HepG2 (cell line): Measurements from ENCODE around the gene HELZ2. TPM values are rescaled to one million over a fixed set of nuclear protein-coding genes. Genes with fewer than 3 reads are reported as not detected.
A peak's percentile ranks its signal among the peaks of the same experiment; 100 is the strongest.

Experiments
- ATF4 ChIP-seq, 2 experiments: fragments of 450-650 bp in 1 of 2; sonication (generic) in 1 of 2; formaldehyde crosslinking; IDR thresholded peaks; 2 replicates each; pipeline versions ENCODE4 v1.5.0 to v1.8.0; 2020 to 2022; ENCODE audit warnings: mild to moderate bottlenecking in 1 of 2, missing genetic modification reagents in 1 of 2
- ESRRA ChIP-seq: sonication (generic); formaldehyde crosslinking; IDR thresholded peaks from 2 replicates; pipeline ENCODE4 v1.5.1; 2020; ENCODE audit warnings: mild to moderate bottlenecking, low read depth, missing genetic modification reagents
- GATA4 ChIP-seq: sonication (generic); IDR thresholded peaks from 2 replicates; pipeline ENCODE4 v1.6.1; 2016; ENCODE audit warnings: antibody characterized with exemption, low read depth, borderline replicate concordance
- HDAC1 ChIP-seq: sonication (generic); formaldehyde crosslinking; IDR thresholded peaks from 2 replicates; pipeline ENCODE4 v1.5.1; 2020; ENCODE audit warnings: mild to moderate bottlenecking, missing genetic modification reagents
- HNF4A ChIP-seq: sonication (generic); formaldehyde crosslinking; IDR thresholded peaks from 2 replicates; pipeline ENCODE4 v1.4.0; 2020; ENCODE audit warnings: missing genetic modification reagents
- HNRNPL ChIP-seq: fragments of 200-400 bp; formaldehyde crosslinking; IDR thresholded peaks from 2 replicates; pipeline ENCODE4 v1.6.1; 2017; ENCODE audit warnings: mild to moderate bottlenecking, low read depth, low read length
- HOXD1 ChIP-seq: sonication (generic); formaldehyde crosslinking; IDR thresholded peaks from 2 replicates; pipeline ENCODE4 v1.5.0; 2020; ENCODE audit warnings: missing genetic modification reagents
- KDM2A ChIP-seq: sonication (generic); formaldehyde crosslinking; IDR thresholded peaks from 2 replicates; pipeline ENCODE4 v1.4.0; 2020; ENCODE audit warnings: low read depth, missing genetic modification reagents, borderline replicate concordance
- KDM6A ChIP-seq: IDR thresholded peaks from 2 replicates; pipeline ENCODE4 v1.6.1; 2016; ENCODE audit warnings: low read depth
- MIER2 ChIP-seq: IDR thresholded peaks from 2 replicates; pipeline ENCODE4 v1.6.1; 2016; ENCODE audit warnings: missing biosample characterization, missing genetic modification reagents
- MXD1 ChIP-seq: sonication (generic); formaldehyde crosslinking; IDR thresholded peaks from 2 replicates; pipeline ENCODE4 v1.4.0; 2020; ENCODE audit warnings: mild to moderate bottlenecking, missing genetic modification reagents
- MYPOP ChIP-seq: sonication (generic); formaldehyde crosslinking; IDR thresholded peaks from 2 replicates; pipeline ENCODE4 v1.8.1; 2023; ENCODE audit warnings: mild to moderate bottlenecking, moderate library complexity, missing genetic modification reagents
- MZF1 ChIP-seq: sonication (generic); formaldehyde crosslinking; IDR thresholded peaks from 2 replicates; pipeline ENCODE4 v1.8.1; 2023; ENCODE audit warnings: mild to moderate bottlenecking, missing genetic modification reagents, borderline replicate concordance
- NFYC ChIP-seq: IDR thresholded peaks from 2 replicates; pipeline ENCODE4 v1.6.1; 2016; ENCODE audit warnings: missing genetic modification reagents, missing compliant biosample characterization
- RARA ChIP-seq: IDR thresholded peaks from 2 replicates; pipeline ENCODE4 v1.6.1; 2016; ENCODE audit warnings: missing genetic modification reagents, missing compliant biosample characterization
- RCOR2 ChIP-seq: IDR thresholded peaks from 2 replicates; pipeline ENCODE4 v1.6.1; 2016; ENCODE audit warnings: missing biosample characterization, missing genetic modification reagents
- RXRA ChIP-seq: sonication (generic); formaldehyde crosslinking; IDR thresholded peaks from 2 replicates; pipeline ENCODE4 v1.5.1; 2020; ENCODE audit warnings: missing genetic modification reagents
- SCMH1 ChIP-seq: sonication (generic); formaldehyde crosslinking; IDR thresholded peaks from 2 replicates; pipeline ENCODE4 v1.9.0; 2021; ENCODE audit warnings: missing genetic modification reagents, mild to moderate bottlenecking, borderline replicate concordance
- SP2 ChIP-seq: sonication (generic); formaldehyde crosslinking; IDR thresholded peaks from 2 replicates; pipeline ENCODE4 v1.5.1; 2020; ENCODE audit warnings: mild to moderate bottlenecking, missing genetic modification reagents
- SRSF1 ChIP-seq: fragments of 200-400 bp; formaldehyde crosslinking; optimal IDR thresholded peaks from 2 replicates; pipeline ENCODE3; 2017; ENCODE audit warnings: mild to moderate bottlenecking, low read depth, low read length, moderate library complexity
- TFE3 ChIP-seq: IDR thresholded peaks from 2 replicates; pipeline ENCODE4 v1.6.1; 2016
- THAP11 ChIP-seq: IDR thresholded peaks from 2 replicates; pipeline ENCODE4 v1.6.1; 2016; ENCODE audit warnings: missing biosample characterization, missing genetic modification reagents
- ZBTB7B ChIP-seq: sonication (generic); formaldehyde crosslinking; IDR thresholded peaks from 2 replicates; pipeline ENCODE4 v1.4.0; 2020; ENCODE audit warnings: missing genetic modification reagents
- ZFP91 ChIP-seq: sonication (generic); formaldehyde crosslinking; IDR thresholded peaks from 2 replicates; pipeline ENCODE4 v1.9.0; 2022; ENCODE audit warnings: missing genetic modification reagents, mild to moderate bottlenecking, borderline replicate concordance
- ZNF644 ChIP-seq: IDR thresholded peaks from 2 replicates; pipeline ENCODE4 v1.6.1; 2016; ENCODE audit warnings: low read depth
- ZNF678 ChIP-seq: sonication (generic); formaldehyde crosslinking; IDR thresholded peaks from 2 replicates; pipeline ENCODE4 v1.4.0; 2020; ENCODE audit warnings: mild to moderate bottlenecking, missing genetic modification reagents
- polyA plus RNA-seq, 8 experiments: library from polyadenylated mRNA; depleted of rRNA in 3 of 8; stranded (reverse) in 7 of 8; unstranded in 1 of 8; fragments of >200 nt; fragmentation: Illumina TruSeq in 4 of 8; extraction: Trizol in 4 of 8; gene quantifications; 2 replicates each; pipeline versions ENCODE4 v1.2.1 to v1.2.3, GENCODE V29; 2011 to 2016; ENCODE audit warnings: low read depth in 4 of 8, missing spikeins in 1 of 8, mixed read lengths in 1 of 8; ENCODE audit not compliant: insufficient read depth in 1 of 8
- total RNA-seq, 5 experiments: library from RNA; depleted of rRNA; stranded (reverse); fragments of >200 nt; fragmentation: Illumina TruSeq; extraction: Trizol; gene quantifications; 2 replicates each; pipeline ENCODE4 v1.2.3, GENCODE V29; 2016; ENCODE audit warnings: low read depth in 1 of 5

The HELZ2 gene
- total and polyA plus RNA-seq, 2 of the 13 experiments (the other 11 are each of a cell fraction or from before 2014, with no cell fraction given) = 9.6 to 10.1 TPM

GRCh38 chr20:63544241-63544957, 29.6 kb downstream of the HELZ2 start (continued):
- TF ChIP-seq ZFP91 (CRISPR knock-in tag) = peak; percentile 43; the same call in 1 of the 2 replicates
- peak; percentile 55; the same call in 1 of the 2 replicates for TF ChIP-seq ZNF678 (CRISPR knock-in tag)
- TF ChIP-seq ESRRA (CRISPR knock-in tag) = peak; percentile 80; the same call in 1 of the 2 replicates
- TF ChIP-seq MIER2 = 0 out of 2 replicates have a peak, but pooled peaks have one; percentile 29
- peak; percentile 28; the same call in 1 of the 2 replicates for TF ChIP-seq RARA (CRISPR knock-in tag)
- TF ChIP-seq RXRA (CRISPR knock-in tag) = peak; percentile 86
- peak; percentile 20; the same call in 1 of the 2 replicates for TF ChIP-seq TFE3 (CRISPR knock-in tag)
- peak; percentile 34; the same call in 1 of the 2 replicates for TF ChIP-seq MXD1 (CRISPR knock-in tag)
- no peak for TF ChIP-seq SCMH1
- peak; percentile 50; the same call in 1 of the 2 replicates for TF ChIP-seq RCOR2 (CRISPR knock-in tag)
- TF ChIP-seq KDM6A (CRISPR knock-in tag) = peak; percentile 51; the same call in 1 of the 2 replicates
- peak; percentile 81 for TF ChIP-seq HDAC1 (CRISPR knock-in tag)
- no peak for TF ChIP-seq ZBTB7B (CRISPR knock-in tag)
- peak; percentile 96 for TF ChIP-seq HNF4A (CRISPR knock-in tag)
- peak; percentile 69 for TF ChIP-seq SRSF1
- TF ChIP-seq ATF4 (CRISPR knock-in tag; IDR thresholded peaks at IDR 0.05) = no peak
- TF ChIP-seq KDM2A (CRISPR knock-in tag) = peak; percentile 37; the same call in 1 of the 2 replicates
- TF ChIP-seq HOXD1 = no peak
- no peak for TF ChIP-seq MYPOP (CRISPR knock-in tag)
- TF ChIP-seq ZNF644 (CRISPR knock-in tag) = no peak
- TF ChIP-seq GATA4 = no peak
- peak; percentile 38; the same call in 1 of the 2 replicates for TF ChIP-seq THAP11 (CRISPR knock-in tag)
- no peak for TF ChIP-seq NFYC (CRISPR knock-in tag)
- 0 out of 2 replicates have a peak, but pooled peaks have one; percentile 36 for TF ChIP-seq MZF1
- peak; percentile 62; the same call in 1 of the 2 replicates for TF ChIP-seq HNRNPL
- peak; percentile 28; the same call in 1 of the 2 replicates for TF ChIP-seq SP2 (CRISPR knock-in tag)
